Measurements from ENCODE around the gene AHCTF1. TPM values are rescaled to one million over a fixed set of nuclear protein-coding genes. Genes with fewer than 3 reads are reported as not detected.

The AHCTF1 gene
- total RNA-seq, 1 donor: 32.6 TPM

DNA sequence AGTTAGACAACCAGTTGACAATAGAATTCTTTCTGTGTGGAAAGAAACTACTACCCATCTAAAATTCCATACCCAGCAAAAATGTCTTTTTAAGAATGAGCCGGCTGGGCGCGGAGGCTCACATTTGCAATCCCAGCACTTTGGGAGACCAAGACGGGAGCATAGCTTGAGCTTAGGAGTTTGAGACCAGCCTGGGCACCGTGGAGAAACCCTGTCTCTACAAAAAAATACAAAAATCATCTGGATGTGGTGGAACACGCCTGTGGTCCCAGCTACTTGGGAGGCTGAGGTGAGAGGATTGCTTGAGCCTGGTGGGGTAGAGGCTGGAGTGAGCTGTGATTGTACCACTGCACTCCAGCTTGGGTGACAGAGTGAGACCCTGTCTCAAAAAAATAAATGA is 128.4 kb downstream of the AHCTF1 start:
- no peaks in the 10 kb centered on the region for H3K79me2 ChIP-seq (ENCODE audit: insufficient read depth, low read length)
- no peaks in the 10 kb centered on the region for H3K4me1 ChIP-seq (ENCODE audit: insufficient read depth, low read length)
- no peaks in the 10 kb centered on the region for H3K9me3 ChIP-seq (ENCODE audit: low read depth, low read length)
- peaks cover 5% of the 10 kb centered on the region for H3K27me3 ChIP-seq (ENCODE audit: insufficient read depth, low read length)
- no peak overlapping the region for H2AFZ ChIP-seq (ENCODE audit: low read length)
- H3K27ac ChIP-seq (ENCODE audit: low read depth, low read length): no peak overlapping the region
- TF ChIP-seq, protein P1, sequence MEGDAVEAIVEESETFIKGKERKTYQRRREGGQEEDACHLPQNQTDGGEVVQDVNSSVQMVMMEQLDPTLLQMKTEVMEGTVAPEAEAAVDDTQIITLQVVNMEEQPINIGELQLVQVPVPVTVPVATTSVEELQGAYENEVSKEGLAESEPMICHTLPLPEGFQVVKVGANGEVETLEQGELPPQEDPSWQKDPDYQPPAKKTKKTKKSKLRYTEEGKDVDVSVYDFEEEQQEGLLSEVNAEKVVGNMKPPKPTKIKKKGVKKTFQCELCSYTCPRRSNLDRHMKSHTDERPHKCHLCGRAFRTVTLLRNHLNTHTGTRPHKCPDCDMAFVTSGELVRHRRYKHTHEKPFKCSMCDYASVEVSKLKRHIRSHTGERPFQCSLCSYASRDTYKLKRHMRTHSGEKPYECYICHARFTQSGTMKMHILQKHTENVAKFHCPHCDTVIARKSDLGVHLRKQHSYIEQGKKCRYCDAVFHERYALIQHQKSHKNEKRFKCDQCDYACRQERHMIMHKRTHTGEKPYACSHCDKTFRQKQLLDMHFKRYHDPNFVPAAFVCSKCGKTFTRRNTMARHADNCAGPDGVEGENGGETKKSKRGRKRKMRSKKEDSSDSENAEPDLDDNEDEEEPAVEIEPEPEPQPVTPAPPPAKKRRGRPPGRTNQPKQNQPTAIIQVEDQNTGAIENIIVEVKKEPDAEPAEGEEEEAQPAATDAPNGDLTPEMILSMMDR (IDR thresholded peaks at IDR 0.05; ENCODE audit: extremely low read depth, low read depth, low read length): no peak
- H4K20me1 ChIP-seq (ENCODE audit: insufficient read depth, low read length): no peaks in the 10 kb centered on the region
- no peak for DNase-seq (ENCODE audit: insufficient read length, low spot score, missing footprints)
- H3K4me3 ChIP-seq (ENCODE audit: insufficient read depth, low read length): no peak overlapping the region
- H3K4me2 ChIP-seq (ENCODE audit: insufficient read depth, low read length): no peak overlapping the region
- H3K36me3 ChIP-seq (ENCODE audit: insufficient read depth, low read length): no peaks in the 10 kb centered on the region

DNA sequence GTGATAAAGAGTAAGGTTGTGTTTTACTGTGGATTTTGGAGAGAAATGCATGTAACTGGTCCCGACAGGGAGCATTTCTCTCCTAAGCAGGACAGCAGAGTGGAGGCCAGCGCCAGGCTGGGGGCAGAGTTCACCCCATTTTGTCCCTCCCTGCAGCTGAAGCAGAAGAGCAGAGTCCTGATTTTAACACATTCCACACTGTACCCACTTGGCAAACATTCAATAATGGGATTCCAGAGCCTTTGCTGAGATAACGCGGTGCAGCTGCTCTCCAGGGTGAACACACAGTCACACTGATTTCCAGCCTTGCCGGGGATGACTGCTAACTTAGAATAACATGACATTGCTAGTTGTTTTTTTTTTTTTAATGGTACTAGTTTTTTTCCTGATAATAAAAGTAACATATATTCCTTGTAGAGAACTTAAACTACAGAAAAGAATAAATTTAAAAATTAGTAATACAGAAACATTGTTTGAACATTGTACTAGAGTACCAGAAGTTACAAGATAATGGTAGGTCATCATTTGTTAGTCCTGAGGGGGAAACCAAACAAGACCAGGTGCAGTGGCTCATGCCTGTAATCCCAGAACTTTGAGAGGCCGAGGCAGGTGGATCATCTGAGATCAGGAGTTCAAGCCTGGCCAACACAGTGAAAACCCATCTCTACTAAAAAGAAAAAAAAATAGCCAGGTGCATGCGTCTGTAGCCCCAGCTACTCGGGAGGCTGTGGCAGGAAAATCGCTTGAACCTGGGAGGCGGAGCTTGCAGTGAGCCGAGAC is 130.3 kb downstream of the AHCTF1 start:
- Histone ChIP-seq H3K27ac (ENCODE audit: low read depth, low read length) (no peak overlapping the region), H3K4me2 (ENCODE audit: insufficient read depth, low read length) (no peak overlapping the region), H3K4me3 (ENCODE audit: insufficient read depth, low read length) (no peak overlapping the region), H3K9me3 (ENCODE audit: low read depth, low read length) (no peaks in the 10 kb centered on the region), H3K4me1 (ENCODE audit: insufficient read depth, low read length) (no peaks in the 10 kb centered on the region), H3K79me2 (ENCODE audit: insufficient read depth, low read length) (no peaks in the 10 kb centered on the region), H4K20me1 (ENCODE audit: insufficient read depth, low read length) (no peaks in the 10 kb centered on the region), H3K36me3 (ENCODE audit: insufficient read depth, low read length) (no peaks in the 10 kb centered on the region), H2AFZ (ENCODE audit: low read length) (no peak overlapping the region), H3K27me3 (ENCODE audit: insufficient read depth, low read length) (peaks cover 5% of the 10 kb centered on the region)
- TF ChIP-seq, protein P1 (IDR thresholded peaks at IDR 0.05; ENCODE audit: extremely low read depth, low read depth, low read length): no peak
- DNase-seq (ENCODE audit: insufficient read length, low spot score, missing footprints): no peak

DNA sequence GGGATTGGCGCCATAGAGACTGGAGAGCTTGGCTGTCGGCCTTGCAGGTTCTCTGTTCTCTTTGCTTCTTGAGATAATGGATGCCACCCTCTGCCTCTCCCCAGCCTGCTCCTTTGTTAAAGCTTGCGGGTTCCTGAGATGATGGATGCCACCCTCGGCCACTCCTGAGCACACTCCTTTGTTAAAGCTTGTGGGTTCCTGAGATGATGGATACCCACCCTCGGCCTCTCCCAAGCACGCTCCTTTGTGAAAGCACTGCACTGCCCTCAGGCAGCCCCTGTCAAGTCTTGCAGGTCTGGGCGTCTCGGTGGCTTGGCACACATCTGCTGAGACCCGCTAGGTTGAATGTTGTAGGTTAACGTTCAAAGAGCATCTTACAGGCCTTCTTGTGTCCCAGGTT is 131.0 kb downstream of the AHCTF1 start:
- H3K27me3 ChIP-seq (ENCODE audit: insufficient read depth, low read length): peaks cover 5% of the 10 kb centered on the region
- no peak overlapping the region for H3K4me3 ChIP-seq (ENCODE audit: insufficient read depth, low read length)
- no peaks in the 10 kb centered on the region for H3K9me3 ChIP-seq (ENCODE audit: low read depth, low read length)
- no peak overlapping the region for H3K27ac ChIP-seq (ENCODE audit: low read depth, low read length)
- DNase-seq (ENCODE audit: insufficient read length, low spot score, missing footprints): no peak
- no peaks in the 10 kb centered on the region for H4K20me1 ChIP-seq (ENCODE audit: insufficient read depth, low read length)
- H3K4me1 ChIP-seq (ENCODE audit: insufficient read depth, low read length): no peaks in the 10 kb centered on the region
- TF ChIP-seq, protein P1 (IDR thresholded peaks at IDR 0.05; ENCODE audit: extremely low read depth, low read depth, low read length): no peak
- H3K36me3 ChIP-seq (ENCODE audit: insufficient read depth, low read length): no peaks in the 10 kb centered on the region
- no peak overlapping the region for H3K4me2 ChIP-seq (ENCODE audit: insufficient read depth, low read length)
- no peaks in the 10 kb centered on the region for H3K79me2 ChIP-seq (ENCODE audit: insufficient read depth, low read length)
- H2AFZ ChIP-seq (ENCODE audit: low read length): no peak overlapping the region

DNA sequence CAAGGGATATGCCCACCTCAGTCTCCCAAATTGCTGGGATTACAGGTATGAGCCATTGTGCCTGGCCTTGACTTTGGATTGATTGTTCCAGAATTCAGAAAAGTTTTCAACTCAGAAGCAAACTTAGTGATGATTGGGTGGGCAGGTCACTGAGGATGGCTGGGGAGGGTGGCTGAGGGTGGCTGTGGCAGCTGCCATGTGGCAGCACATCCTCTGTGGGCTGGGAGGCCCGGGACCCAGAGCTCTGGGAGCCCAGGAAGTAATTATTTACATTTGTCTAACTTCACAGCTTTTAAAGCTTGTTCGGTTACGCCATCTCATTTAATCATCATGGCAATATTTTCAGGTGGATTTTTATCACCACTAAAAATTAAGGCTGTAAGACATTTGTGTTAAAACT is 131.4 kb downstream of the AHCTF1 start:
- Histone ChIP-seq H2AFZ (ENCODE audit: low read length) (no peak overlapping the region), H3K4me1 (ENCODE audit: insufficient read depth, low read length) (no peaks in the 10 kb centered on the region), H3K9me3 (ENCODE audit: low read depth, low read length) (no peaks in the 10 kb centered on the region), H3K79me2 (ENCODE audit: insufficient read depth, low read length) (no peaks in the 10 kb centered on the region), H3K27ac (ENCODE audit: low read depth, low read length) (no peak overlapping the region), H3K4me3 (ENCODE audit: insufficient read depth, low read length) (no peak overlapping the region), H3K4me2 (ENCODE audit: insufficient read depth, low read length) (no peak overlapping the region), H3K36me3 (ENCODE audit: insufficient read depth, low read length) (no peaks in the 10 kb centered on the region), H3K27me3 (ENCODE audit: insufficient read depth, low read length) (peaks cover 4% of the 10 kb centered on the region), H4K20me1 (ENCODE audit: insufficient read depth, low read length) (no peaks in the 10 kb centered on the region)
- DNase-seq (ENCODE audit: insufficient read length, low spot score, missing footprints): no peak
- TF ChIP-seq, protein P1 (IDR thresholded peaks at IDR 0.05; ENCODE audit: extremely low read depth, low read depth, low read length): no peak

Measured in osteoblast (primary cell).